ENCODE data around the gene PIGK.

PIGK gene

DNA sequence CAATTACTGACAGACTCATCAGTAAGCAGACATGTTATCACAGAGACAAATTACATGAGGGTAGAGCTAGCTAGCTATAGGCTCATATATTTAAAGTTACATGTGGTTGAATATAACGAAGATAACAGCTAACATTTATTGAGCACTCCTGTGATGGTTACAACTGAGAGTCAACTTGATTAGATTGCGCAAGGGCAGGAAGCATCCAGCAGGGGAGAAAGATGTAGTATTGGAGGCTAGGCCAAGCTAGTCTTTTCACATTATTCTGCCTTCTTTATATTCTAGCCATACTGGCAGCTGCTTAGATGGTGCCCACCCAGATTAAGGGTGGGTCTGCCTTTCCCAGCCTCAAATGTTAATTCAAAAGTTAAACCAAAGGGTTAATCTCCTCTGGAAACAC lies 37.1 kb downstream of the PIGK start:
- Histone ChIP-seq H3K27ac (ENCODE audit: extremely low read depth, low read depth, low read length) (no peak overlapping the region), H3K36me3 (ENCODE audit: control insufficient read depth in 2 of 2, insufficient read depth in 1 of 2, low read length in 2 of 2) (no peaks in the 10 kb centered on the region), H3K4me1 (ENCODE audit: control insufficient read depth, insufficient read depth, low read length) (no peaks in the 10 kb centered on the region), H3K9me3 (ENCODE audit: control insufficient read depth, insufficient read depth, low read depth, low read length) (no peaks in the 10 kb centered on the region), H3K4me3 (ENCODE audit: low read depth, low read length) (no peak overlapping the region)
- no peak for TF ChIP-seq ZNF148 (tag by site-specific recombination; IDR thresholded peaks at IDR 0.05; ENCODE audit: borderline replicate concordance)
- TF ChIP-seq AEBP2 (tag by site-specific recombination; IDR thresholded peaks at IDR 0.05; ENCODE audit: borderline replicate concordance) = no peak
- no peak for TF ChIP-seq ZNF585B (tag by site-specific recombination; IDR thresholded peaks at IDR 0.05)
- no peak for TF ChIP-seq ZBTB1 (tag by site-specific recombination; IDR thresholded peaks at IDR 0.05)
- TF ChIP-seq ZNF596 (tag by site-specific recombination; IDR thresholded peaks at IDR 0.05) = no peak
- no peak for TF ChIP-seq SALL2 (tag by site-specific recombination; IDR thresholded peaks at IDR 0.05; ENCODE audit: borderline replicate concordance)
- no peak for TF ChIP-seq ZNF169 (tag by site-specific recombination; IDR thresholded peaks at IDR 0.05)
- TF ChIP-seq ZNF391 (tag by site-specific recombination; IDR thresholded peaks at IDR 0.05; ENCODE audit: borderline replicate concordance, low read depth) = no peak
- no peak for TF ChIP-seq OVOL3 (tag by site-specific recombination; IDR thresholded peaks at IDR 0.05)
- no peak for TF ChIP-seq EGR2 (tag by site-specific recombination; IDR thresholded peaks at IDR 0.05; ENCODE audit: low read depth)
- TF ChIP-seq ZBTB6 (tag by site-specific recombination; IDR thresholded peaks at IDR 0.05) = no peak
- POLR2A ChIA-PET = interaction anchor here (1.1 kb wide), 1 partner anchor 501 kb away, joined by 4 read pairs; no protein-coding TSS in a partner anchor
- CTCF ChIA-PET = interaction anchor here (0.8 kb wide), 1 partner anchor 352 kb away, joined by 3 read pairs; no protein-coding TSS in a partner anchor

DNA sequence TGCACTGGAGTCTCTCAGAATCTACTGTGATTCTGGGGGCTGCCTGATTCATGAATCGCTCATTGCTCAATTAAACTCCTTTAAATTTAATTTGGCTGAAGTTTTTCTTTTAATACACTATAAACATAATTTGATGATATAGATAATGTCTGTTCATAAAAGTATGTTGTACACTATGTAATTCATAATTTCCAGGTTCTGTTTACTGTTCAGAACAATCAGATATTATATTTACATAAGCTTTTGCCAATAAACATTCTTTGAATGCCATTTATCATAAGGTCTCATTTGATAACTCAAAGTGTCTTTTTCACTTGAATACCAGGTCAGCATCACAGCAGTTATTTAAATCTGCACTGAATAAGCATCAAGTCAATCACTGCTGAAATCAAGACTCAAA lies 39.6 kb downstream of the PIGK start:
- POLR2A ChIA-PET = no interaction called here
- no peaks in the 10 kb centered on the region for H3K9me3 ChIP-seq (ENCODE audit: control insufficient read depth, insufficient read depth, low read depth, low read length)

DNA sequence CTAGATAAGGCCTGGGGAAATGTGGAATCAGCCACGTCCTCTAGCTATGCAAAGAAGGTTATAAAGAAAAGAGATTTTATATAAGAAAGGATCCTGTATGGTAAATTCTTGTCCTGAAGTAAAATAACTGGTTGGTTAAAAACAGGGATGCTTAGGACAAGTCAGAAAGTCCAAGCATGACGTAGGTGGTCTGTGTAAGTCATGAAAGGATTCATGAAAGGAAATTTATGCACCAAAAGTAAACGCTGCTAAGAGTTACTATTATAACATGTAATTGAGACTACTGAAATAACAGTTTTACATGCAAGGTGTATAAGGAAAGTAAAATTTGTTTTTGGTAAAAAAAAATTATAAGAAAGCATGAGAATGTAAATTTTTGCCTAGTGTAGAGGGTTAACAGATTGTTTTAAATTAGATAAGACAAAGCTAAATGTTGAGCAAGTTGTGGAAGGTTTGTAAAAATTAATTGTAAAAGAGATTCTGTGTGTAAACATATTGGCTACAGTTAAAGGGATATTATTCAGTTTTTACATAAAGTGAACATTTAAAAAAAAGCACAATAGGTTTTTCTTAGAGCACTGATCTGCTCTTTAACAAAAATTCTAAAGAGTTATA lies 43.9 kb downstream of the PIGK start:
- ChIA-PET POLR2A (no interaction called here), CTCF (no interaction called here)
- H3K27ac ChIP-seq (ENCODE audit: extremely low read depth, low read depth, low read length) = no peak overlapping the region
- H3K4me3 ChIP-seq (ENCODE audit: low read depth, low read length) = no peak overlapping the region
- H3K9me3 ChIP-seq (ENCODE audit: control insufficient read depth, insufficient read depth, low read depth, low read length) = no peaks in the 10 kb centered on the region; the same call in 1 of the 2 replicates
- H3K4me1 ChIP-seq (ENCODE audit: control insufficient read depth, insufficient read depth, low read length) = no peaks in the 10 kb centered on the region
- H3K36me3 ChIP-seq (ENCODE audit: control insufficient read depth in 2 of 2, insufficient read depth in 1 of 2, low read length in 2 of 2) = no peaks in the 10 kb centered on the region
- TF ChIP-seq ZEB2 (tag by site-specific recombination; IDR thresholded peaks at IDR 0.05) (no peak), GFI1B (tag by site-specific recombination; IDR thresholded peaks at IDR 0.05) (no peak), ZNF26 (tag by site-specific recombination; IDR thresholded peaks at IDR 0.05) (peak; percentile 8; the same call in 1 of the 2 replicates), SP2 (tag by site-specific recombination; IDR thresholded peaks at IDR 0.05) (no peak), PRDM6 (tag by site-specific recombination; IDR thresholded peaks at IDR 0.05) (no peak), ZNF529 (tag by site-specific recombination; IDR thresholded peaks at IDR 0.05; ENCODE audit: insufficient replicate concordance) (peak; percentile 55), PRDM1 (tag by site-specific recombination; IDR thresholded peaks at IDR 0.05) (no peak), ZFP69B (tag by site-specific recombination; IDR thresholded peaks at IDR 0.05) (no peak)

More for the DNA sequence above, 39.6 kb downstream of the PIGK start:
- TF ChIP-seq, protein P1, sequence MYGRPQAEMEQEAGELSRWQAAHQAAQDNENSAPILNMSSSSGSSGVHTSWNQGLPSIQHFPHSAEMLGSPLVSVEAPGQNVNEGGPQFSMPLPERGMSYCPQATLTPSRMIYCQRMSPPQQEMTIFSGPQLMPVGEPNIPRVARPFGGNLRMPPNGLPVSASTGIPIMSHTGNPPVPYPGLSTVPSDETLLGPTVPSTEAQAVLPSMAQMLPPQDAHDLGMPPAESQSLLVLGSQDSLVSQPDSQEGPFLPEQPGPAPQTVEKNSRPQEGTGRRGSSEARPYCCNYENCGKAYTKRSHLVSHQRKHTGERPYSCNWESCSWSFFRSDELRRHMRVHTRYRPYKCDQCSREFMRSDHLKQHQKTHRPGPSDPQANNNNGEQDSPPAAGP (tag by site-specific recombination; IDR thresholded peaks at IDR 0.05) = no peak
- TF ChIP-seq ZNF549 (tag by site-specific recombination; IDR thresholded peaks at IDR 0.05) = peak; percentile 49; the same call in 1 of the 2 replicates
- Histone ChIP-seq H3K36me3 (ENCODE audit: control insufficient read depth in 2 of 2, insufficient read depth in 1 of 2, low read length in 2 of 2) (no peaks in the 10 kb centered on the region), H3K4me1 (ENCODE audit: control insufficient read depth, insufficient read depth, low read length) (no peaks in the 10 kb centered on the region), H3K4me3 (ENCODE audit: low read depth, low read length) (no peak overlapping the region), H3K27ac (ENCODE audit: extremely low read depth, low read depth, low read length) (no peak overlapping the region)
- CTCF ChIA-PET = no interaction called here
